HCT116 (cell line): ENCODE measurements around the gene DTD1. TPM values are rescaled to one million over a fixed set of nuclear protein-coding genes. Genes with fewer than 3 reads are reported as not detected.

ENCODE experiments used
- ATAC-seq: fragments of 200-7000 bp; cut with Tn5 transposase; 2 replicates; pipeline ENCODE4 v1.9.1; 2020; ENCODE audit warnings: mild to moderate bottlenecking, moderate library complexity
- BruUV-seq: library from RNA; stranded (reverse); fragments of 400-500 nt; replicated peaks from 2 replicates; lab custom pipeline; 2021; lab: Mats Ljungman, UMichigan
- CTCF ChIA-PET: fragments of 300-600 bp; sonication (Branson Sonifier 250); formaldehyde crosslinking; loops from one replicate; lab custom pipeline; 2021; ENCODE audit warnings: antibody characterized with exemption; lab: Charles Lee
- POLR2A ChIA-PET: fragments of 300-600, 350-600 bp; sonication (Branson Sonifier 250); formaldehyde crosslinking; loops from one replicate; lab custom pipeline; 2021; ENCODE audit warnings: antibody characterized with exemption; lab: Charles Lee
- RAD21 ChIA-PET, 2 experiments: fragments of 300-600 bp; sonication (Branson Sonifier 250); formaldehyde crosslinking; loops; one replicate each; lab custom pipeline; 2023; ENCODE audit warnings: low total read pairs in 2 of 2; ENCODE audit not compliant: uncharacterized antibody in 2 of 2, unreplicated experiment in 2 of 2, low non-redundant PET in 1 of 2; lab: Charles Lee
- DNase-seq: peaks from one replicate; pipeline ENCODE4 v3.0.0-alpha.2; 2010; ENCODE audit warnings: low read depth, low spot score
- H2AFZ ChIP-seq: fragments of 200-600 bp; shearing (Covaris generic), sonication (generic); 2 replicates; pipeline ENCODE4 v1.6.1; 2017; ENCODE audit warnings: low read depth, mixed run types, mixed read lengths, antibody characterized with exemption, low read length; ENCODE audit not compliant: poor library complexity, severe bottlenecking
- H3K27ac ChIP-seq: 2 replicates; pipeline ENCODE4 v1.5.1; 2012; ENCODE audit warnings: low read depth, low read length
- H3K27me3 ChIP-seq: fragments of 200-600 bp; sonication (generic); 2 replicates; pipeline ENCODE4 v1.6.1; 2016; ENCODE audit warnings: mixed run types, low read length, mixed read lengths; ENCODE audit not compliant: insufficient read depth
- H3K36me3 ChIP-seq, 2 experiments: fragments of 200-500 bp in 1 of 2; fragments of 200-600 bp in 1 of 2; sonication (Bioruptor generic) in 1 of 2; sonication (generic) in 1 of 2; 2 replicates each; pipeline versions ENCODE4 v1.5.1 to v1.6.1; 2014 to 2016; ENCODE audit warnings: low read length in 2 of 2, inconsistent platforms in 1 of 2, mixed read lengths in 1 of 2, mixed run types in 1 of 2; ENCODE audit not compliant: insufficient read depth in 2 of 2, control insufficient read depth in 1 of 2
- H3K4me1 ChIP-seq, 2 experiments: fragments of 200-600 bp in 1 of 2; sonication (generic) in 1 of 2; 2 replicates each; pipeline versions ENCODE4 v1.5.1 to v1.6.1; 2012 to 2017; ENCODE audit warnings: low read length in 2 of 2, inconsistent platforms in 1 of 2, mild to moderate bottlenecking in 1 of 2, mixed read lengths in 1 of 2, mixed run types in 1 of 2, moderate library complexity in 1 of 2; ENCODE audit not compliant: insufficient read depth in 2 of 2, control insufficient read depth in 1 of 2
- H3K4me2 ChIP-seq: fragments of 200-600 bp; sonication (generic); 2 replicates; pipeline ENCODE4 v1.6.1; 2017; ENCODE audit warnings: mixed run types, low read length, mixed read lengths
- H3K4me3 ChIP-seq, 2 experiments: fragments of 200-600 bp in 1 of 2; sonication (generic) in 1 of 2; replicated peaks in 1 of 2; 2 replicates each; pipeline ENCODE4 v1.5.1; 2011 to 2016; ENCODE audit warnings: low read length in 2 of 2, control low read depth in 1 of 2, low read depth in 1 of 2, mild to moderate bottlenecking in 1 of 2, mixed read lengths in 1 of 2, mixed run types in 1 of 2
- H3K79me2 ChIP-seq: fragments of 200-600 bp; sonication (generic); 2 replicates; pipeline ENCODE4 v1.6.1; 2017; ENCODE audit warnings: mild to moderate bottlenecking, mixed run types, low read length, moderate library complexity, mixed read lengths; ENCODE audit not compliant: insufficient read depth
- H3K9ac ChIP-seq: fragments of 200-600 bp; sonication (generic); 2 replicates; pipeline ENCODE4 v1.6.1; 2016; ENCODE audit warnings: low read length, mixed read lengths
- H3K9me2 ChIP-seq: fragments of 200-600 bp; sonication (generic), shearing (Covaris generic); 2 replicates; pipeline ENCODE4 v1.6.1; 2017; ENCODE audit warnings: mixed run types, mild to moderate bottlenecking, moderate library complexity; ENCODE audit not compliant: insufficient read depth
- H3K9me3 ChIP-seq, 2 experiments: fragments of 200-500 bp in 1 of 2; fragments of 200-600 bp in 1 of 2; sonication (Bioruptor generic) in 1 of 2; sonication (generic) in 1 of 2; 2 replicates each; pipeline ENCODE4 v1.6.1; 2014 to 2017; ENCODE audit warnings: low read length in 2 of 2, mixed read lengths in 2 of 2, inconsistent platforms in 1 of 2, low read depth in 1 of 2, mild to moderate bottlenecking in 1 of 2, mixed run types in 1 of 2, moderate library complexity in 1 of 2; ENCODE audit not compliant: control insufficient read depth in 1 of 2, insufficient read depth in 1 of 2
- H4K20me1 ChIP-seq: fragments of 200-600 bp; sonication (generic), shearing (Covaris generic); 2 replicates; pipeline ENCODE4 v1.6.1; 2017; ENCODE audit warnings: mixed run types, mild to moderate bottlenecking, moderate library complexity; ENCODE audit not compliant: insufficient read depth
- CBX3 ChIP-seq: IDR thresholded peaks from 2 replicates; pipeline ENCODE4 v1.6.1; 2012; ENCODE audit warnings: low read depth
- EGR1 ChIP-seq: IDR thresholded peaks from 2 replicates; pipeline ENCODE4 v1.6.1; 2012; ENCODE audit warnings: low read depth
- ELF1 ChIP-seq: IDR thresholded peaks from 2 replicates; pipeline ENCODE4 v1.6.1; 2012; ENCODE audit warnings: low read depth, borderline replicate concordance
- JUND ChIP-seq: IDR thresholded peaks from 2 replicates; pipeline ENCODE4 v1.6.1; 2012
- MAX ChIP-seq: IDR thresholded peaks from 2 replicates; pipeline ENCODE4 v1.6.1; 2012
- RAD21 ChIP-seq: IDR thresholded peaks from 2 replicates; pipeline ENCODE4 v1.6.1; 2012; ENCODE audit warnings: low read depth, mild to moderate bottlenecking
- SIN3A ChIP-seq: IDR thresholded peaks from 2 replicates; pipeline ENCODE4 v1.6.1; 2012; ENCODE audit warnings: low read depth
- SP1 ChIP-seq: IDR thresholded peaks from 2 replicates; pipeline ENCODE4 v1.6.1; 2012; ENCODE audit warnings: low read depth
- SRF ChIP-seq: IDR thresholded peaks from 2 replicates; pipeline ENCODE4 v1.6.1; 2012; ENCODE audit warnings: low read depth
- ZBTB33 ChIP-seq: IDR thresholded peaks from 2 replicates; pipeline ENCODE4 v1.6.1; 2011; ENCODE audit warnings: mild to moderate bottlenecking, low read length, moderate library complexity; ENCODE audit not compliant: insufficient replicate concordance; ENCODE audit errors: extremely low read depth
- ZFX ChIP-seq: fragments of 450-650 bp; IDR thresholded peaks from 2 replicates; pipeline ENCODE4 v1.6.1; 2017
- ZNF274 ChIP-seq: fragments of 200-500 bp; sonication (Bioruptor generic); IDR thresholded peaks from 2 replicates; pipeline ENCODE4 v1.6.1; 2014; ENCODE audit warnings: mild to moderate bottlenecking, low read depth, low read length, inconsistent platforms
- intact Hi-C: fragments of 100-400 bp; cut with micrococcal nuclease; formaldehyde crosslinking; loops from 2 replicates; pipeline ENCODE4 v1.10.0; 2022
- total RNA-seq: library from RNA; stranded (reverse); gene quantifications from one replicate; pipeline ENCODE4 v1.2.1, GENCODE V29; 2021; ENCODE audit not compliant: unreplicated experiment
- TF ChIP-seq, protein P1 (sequence below), 3 experiments: fragments of 200-600 bp in 1 of 3; sonication (generic) in 1 of 3; IDR thresholded peaks in 2 of 3; conservative IDR thresholded peaks in 1 of 3; 2 replicates each; pipeline ENCODE4 v1.5.1; 2012 to 2017; ENCODE audit warnings: low read depth in 2 of 3, low read length in 2 of 3, antibody characterized with exemption in 1 of 3, borderline replicate concordance in 1 of 3, control low read depth in 1 of 3, mild to moderate bottlenecking in 1 of 3, mixed read lengths in 1 of 3, mixed run types in 1 of 3, moderate library complexity in 1 of 3; ENCODE audit not compliant: insufficient read depth in 1 of 3
- TF ChIP-seq, protein P2 (sequence below): IDR thresholded peaks from 2 replicates; pipeline ENCODE4 v1.6.1; 2012; ENCODE audit warnings: low read depth

DTD1 gene
- total RNA-seq, 1 experiment from 2014 or later, result 54.5 TPM

DNA sequence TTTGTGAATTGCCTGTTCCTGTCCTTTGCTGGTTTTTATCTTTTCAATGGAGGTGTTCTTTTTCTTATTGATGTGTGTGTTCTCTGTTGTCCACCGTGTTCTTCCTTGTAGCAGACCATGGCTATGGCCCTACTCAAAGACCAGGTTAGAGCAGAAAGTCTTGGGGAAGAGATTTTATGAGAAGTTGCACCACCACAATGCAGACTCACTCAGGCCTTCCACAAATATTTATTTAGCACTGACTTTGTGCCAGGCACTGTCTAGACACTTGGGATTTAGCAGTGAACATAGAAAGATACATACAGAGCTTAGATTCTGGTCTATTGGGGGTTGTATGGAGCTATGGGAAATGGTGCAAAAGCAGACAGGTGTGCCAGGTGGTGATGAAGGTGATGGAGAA, 98.8 kb downstream of the DTD1 start:
- Histone ChIP-seq H3K27me3 (no peaks in the 10 kb centered on the region), H3K9ac (no peak overlapping the region), H3K36me3 (no peaks in the 10 kb centered on the region), H3K4me3 (no peak overlapping the region), H4K20me1 (no peaks in the 10 kb centered on the region), H3K79me2 (no peaks in the 10 kb centered on the region), H3K9me2 (no peaks in the 10 kb centered on the region), H3K4me2 (no peak overlapping the region), H3K4me1 (no peaks in the 10 kb centered on the region), H3K9me3 (no peaks in the 10 kb centered on the region), H3K27ac (no peak overlapping the region), H2AFZ (no peak overlapping the region)
- BruUV-seq, result no TSS peak
- ATAC-seq (no peak), DNase-seq (no peak)
- ChIA-PET POLR2A (no interaction called here), CTCF (no interaction called here), RAD21 (no interaction called here)
- TF ChIP-seq MAX (no peak), SRF (no peak), SP1 (no peak), CBX3 (no peak), EGR1 (no peak), SIN3A (no peak), ELF1 (no peak), ZFX (no peak), ZNF274 (no peak), JUND (no peak), ZBTB33 (no peak), RAD21 (no peak)
- TF ChIP-seq, protein P1, sequence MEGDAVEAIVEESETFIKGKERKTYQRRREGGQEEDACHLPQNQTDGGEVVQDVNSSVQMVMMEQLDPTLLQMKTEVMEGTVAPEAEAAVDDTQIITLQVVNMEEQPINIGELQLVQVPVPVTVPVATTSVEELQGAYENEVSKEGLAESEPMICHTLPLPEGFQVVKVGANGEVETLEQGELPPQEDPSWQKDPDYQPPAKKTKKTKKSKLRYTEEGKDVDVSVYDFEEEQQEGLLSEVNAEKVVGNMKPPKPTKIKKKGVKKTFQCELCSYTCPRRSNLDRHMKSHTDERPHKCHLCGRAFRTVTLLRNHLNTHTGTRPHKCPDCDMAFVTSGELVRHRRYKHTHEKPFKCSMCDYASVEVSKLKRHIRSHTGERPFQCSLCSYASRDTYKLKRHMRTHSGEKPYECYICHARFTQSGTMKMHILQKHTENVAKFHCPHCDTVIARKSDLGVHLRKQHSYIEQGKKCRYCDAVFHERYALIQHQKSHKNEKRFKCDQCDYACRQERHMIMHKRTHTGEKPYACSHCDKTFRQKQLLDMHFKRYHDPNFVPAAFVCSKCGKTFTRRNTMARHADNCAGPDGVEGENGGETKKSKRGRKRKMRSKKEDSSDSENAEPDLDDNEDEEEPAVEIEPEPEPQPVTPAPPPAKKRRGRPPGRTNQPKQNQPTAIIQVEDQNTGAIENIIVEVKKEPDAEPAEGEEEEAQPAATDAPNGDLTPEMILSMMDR (IDR thresholded peaks at IDR 0.05 in 2 of 3, conservative IDR thresholded peaks at IDR 0.05 in 1 of 3; ENCODE audit: borderline replicate concordance in 1 of 3, insufficient read depth in 1 of 3, low read depth in 2 of 3, low read length in 2 of 3), result no peak
- TF ChIP-seq, protein P2, sequence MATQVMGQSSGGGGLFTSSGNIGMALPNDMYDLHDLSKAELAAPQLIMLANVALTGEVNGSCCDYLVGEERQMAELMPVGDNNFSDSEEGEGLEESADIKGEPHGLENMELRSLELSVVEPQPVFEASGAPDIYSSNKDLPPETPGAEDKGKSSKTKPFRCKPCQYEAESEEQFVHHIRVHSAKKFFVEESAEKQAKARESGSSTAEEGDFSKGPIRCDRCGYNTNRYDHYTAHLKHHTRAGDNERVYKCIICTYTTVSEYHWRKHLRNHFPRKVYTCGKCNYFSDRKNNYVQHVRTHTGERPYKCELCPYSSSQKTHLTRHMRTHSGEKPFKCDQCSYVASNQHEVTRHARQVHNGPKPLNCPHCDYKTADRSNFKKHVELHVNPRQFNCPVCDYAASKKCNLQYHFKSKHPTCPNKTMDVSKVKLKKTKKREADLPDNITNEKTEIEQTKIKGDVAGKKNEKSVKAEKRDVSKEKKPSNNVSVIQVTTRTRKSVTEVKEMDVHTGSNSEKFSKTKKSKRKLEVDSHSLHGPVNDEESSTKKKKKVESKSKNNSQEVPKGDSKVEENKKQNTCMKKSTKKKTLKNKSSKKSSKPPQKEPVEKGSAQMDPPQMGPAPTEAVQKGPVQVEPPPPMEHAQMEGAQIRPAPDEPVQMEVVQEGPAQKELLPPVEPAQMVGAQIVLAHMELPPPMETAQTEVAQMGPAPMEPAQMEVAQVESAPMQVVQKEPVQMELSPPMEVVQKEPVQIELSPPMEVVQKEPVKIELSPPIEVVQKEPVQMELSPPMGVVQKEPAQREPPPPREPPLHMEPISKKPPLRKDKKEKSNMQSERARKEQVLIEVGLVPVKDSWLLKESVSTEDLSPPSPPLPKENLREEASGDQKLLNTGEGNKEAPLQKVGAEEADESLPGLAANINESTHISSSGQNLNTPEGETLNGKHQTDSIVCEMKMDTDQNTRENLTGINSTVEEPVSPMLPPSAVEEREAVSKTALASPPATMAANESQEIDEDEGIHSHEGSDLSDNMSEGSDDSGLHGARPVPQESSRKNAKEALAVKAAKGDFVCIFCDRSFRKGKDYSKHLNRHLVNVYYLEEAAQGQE, result no peak
- intact Hi-C loops, result no loop called here
